Gastrocnemius medialis (tissue), 4 donors: Measurements from ENCODE around the gene CXXC1. TPM values are rescaled to one million over a fixed set of nuclear protein-coding genes. Genes with fewer than 3 reads are reported as not detected.

Source experiments
- ATAC-seq, 2 donors: fragments of 150-250 bp; one replicate each; pipeline ENCODE4 v1.9.1; 2016
- DNase-seq, 2 donors: peaks; one replicate each; pipeline ENCODE4 v3.0.0-alpha.2; 2019
- H3K27ac ChIP-seq, 4 donors: fragments of 200-600 bp; sonication (generic); 1 replicate in 1 of 4; 2 replicates in 3 of 4; pipeline ENCODE4 v1.5.1; 2016 to 2018; ENCODE audit warnings: mild to moderate bottlenecking in 2 of 4, moderate library complexity in 1 of 4
- H3K27me3 ChIP-seq, 3 donors: fragments of 200-600 bp; sonication (generic) in 2 of 3; 1 replicate in 1 of 3; 2 replicates in 2 of 3; pipeline versions ENCODE4 v1.5.1 to v1.6.0; 2016 to 2019; ENCODE audit warnings: mild to moderate bottlenecking in 1 of 3, moderate library complexity in 1 of 3
- H3K36me3 ChIP-seq, 2 donors: fragments of 200-600 bp; sonication (generic) in 1 of 2; one replicate each; pipeline ENCODE4 v1.5.1; 2017 to 2018
- H3K4me1 ChIP-seq, 2 donors: fragments of 200-600 bp; sonication (generic) in 1 of 2; one replicate each; pipeline ENCODE4 v1.5.1; 2016 to 2017; ENCODE audit warnings: mild to moderate bottlenecking in 2 of 2
- H3K4me3 ChIP-seq, 4 donors: fragments of 200-600 bp; sonication (generic) in 3 of 4; 1 replicate in 1 of 4; 2 replicates in 3 of 4; pipeline ENCODE4 v1.5.1; 2016 to 2019; ENCODE audit warnings: mild to moderate bottlenecking in 2 of 4
- H3K9me3 ChIP-seq, 3 donors: fragments of 200-600 bp; sonication (generic) in 2 of 3; 1 replicate in 1 of 3; 2 replicates in 2 of 3; pipeline ENCODE4 v1.5.1; 2016 to 2019
- POLR2A ChIP-seq, 2 donors: fragments of 450-650 bp; IDR thresholded peaks; one replicate each; pipeline ENCODE4 v1.6.1; 2017; ENCODE audit warnings: antibody characterized with exemption in 2 of 2, mild to moderate bottlenecking in 2 of 2, moderate library complexity in 2 of 2
- in situ Hi-C, 4 donors: fragments of 200-750 bp; cut with MboI; loops; one replicate each; pipeline versions ENCODE4 v1.15.0 to v1.8.0; 2017; ENCODE audit warnings: low sequenced_read_pairs in 4 of 4
- intact Hi-C: fragments of 100-400 bp; cut with DNase I; formaldehyde crosslinking; loops from one replicate; pipeline ENCODE4 v1.15.1; 2023; ENCODE audit warnings: low total_unique reads
- total RNA-seq, 4 donors: library from RNA; depleted of rRNA; stranded (reverse); fragments of >200 nt; gene quantifications; one replicate each; pipeline versions ENCODE4 v1.1.0 to v1.2.3, GENCODE V29; 2016
- TF ChIP-seq, protein P1 (sequence below), 5 experiments: fragments of 450-650 bp in 3 of 5; fragments of 200-600 bp in 2 of 5; sonication (generic) in 2 of 5; IDR thresholded peaks in 4 of 5; conservative IDR thresholded peaks in 1 of 5; 1 replicate in 4 of 5; 2 replicates in 1 of 5; pipeline ENCODE4 v1.5.1; 2016 to 2019; ENCODE audit warnings: antibody characterized with exemption in 5 of 5, mild to moderate bottlenecking in 3 of 5, moderate library complexity in 3 of 5

Gene CXXC1
- total RNA-seq, 4 donors from 2014 or later: 21.1 to 32.0 (median 27.3) TPM

GRCh38 chr18:50272568-50272967 is 14.9 kb downstream of the CXXC1 start:
- no peaks in the 10 kb centered on the region for H3K4me1 ChIP-seq
- peaks cover 0 to 77% of the 10 kb centered on the region in 2 donors for H3K36me3 ChIP-seq
- H3K27ac ChIP-seq: no peak overlapping the region
- intact Hi-C loops (no loop called here), in situ Hi-C loops (loop anchor here in 1 of 4 donors (25.0 kb wide), 1 partner anchor 760 kb away; no protein-coding TSS in a partner anchor)
- H3K9me3 ChIP-seq: no peaks in the 10 kb centered on the region
- ATAC-seq (no peak), DNase-seq (no peak)
- H3K4me3 ChIP-seq: no peak overlapping the region
- no peaks in the 10 kb centered on the region for H3K27me3 ChIP-seq
- TF ChIP-seq, protein P1, sequence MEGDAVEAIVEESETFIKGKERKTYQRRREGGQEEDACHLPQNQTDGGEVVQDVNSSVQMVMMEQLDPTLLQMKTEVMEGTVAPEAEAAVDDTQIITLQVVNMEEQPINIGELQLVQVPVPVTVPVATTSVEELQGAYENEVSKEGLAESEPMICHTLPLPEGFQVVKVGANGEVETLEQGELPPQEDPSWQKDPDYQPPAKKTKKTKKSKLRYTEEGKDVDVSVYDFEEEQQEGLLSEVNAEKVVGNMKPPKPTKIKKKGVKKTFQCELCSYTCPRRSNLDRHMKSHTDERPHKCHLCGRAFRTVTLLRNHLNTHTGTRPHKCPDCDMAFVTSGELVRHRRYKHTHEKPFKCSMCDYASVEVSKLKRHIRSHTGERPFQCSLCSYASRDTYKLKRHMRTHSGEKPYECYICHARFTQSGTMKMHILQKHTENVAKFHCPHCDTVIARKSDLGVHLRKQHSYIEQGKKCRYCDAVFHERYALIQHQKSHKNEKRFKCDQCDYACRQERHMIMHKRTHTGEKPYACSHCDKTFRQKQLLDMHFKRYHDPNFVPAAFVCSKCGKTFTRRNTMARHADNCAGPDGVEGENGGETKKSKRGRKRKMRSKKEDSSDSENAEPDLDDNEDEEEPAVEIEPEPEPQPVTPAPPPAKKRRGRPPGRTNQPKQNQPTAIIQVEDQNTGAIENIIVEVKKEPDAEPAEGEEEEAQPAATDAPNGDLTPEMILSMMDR (IDR thresholded peaks at IDR 0.05 in 4 of 5, conservative IDR thresholded peaks at IDR 0.05 in 1 of 5): no peak
- TF ChIP-seq POLR2A (IDR thresholded peaks at IDR 0.05): no peak

- peak; percentile 35 to 48 for DNase-seq
- peak; percentile 36 to 48 for ATAC-seq
- intact Hi-C loops: loop anchor here (5.0 kb wide), 1 partner anchor 89 kb away; no protein-coding TSS in a partner anchor
- no peaks in the 10 kb centered on the region for H3K27me3 ChIP-seq
- H3K36me3 ChIP-seq: peaks cover 0 to 33% of the 10 kb centered on the region in 2 donors
- peak overlapping the region; percentile 37 to 57 (median 55) for H3K4me3 ChIP-seq
- peaks cover 5 to 9% of the 10 kb centered on the region in 2 donors for H3K4me1 ChIP-seq
- peak overlapping the region; percentile 58 to 73 (median 68) for H3K27ac ChIP-seq
- TF ChIP-seq, protein P1 (IDR thresholded peaks at IDR 0.05 in 4 of 5, conservative IDR thresholded peaks at IDR 0.05 in 1 of 5): peak in 4 of 5 experiments; percentile 25 to 71 (median 62)
- no peak for TF ChIP-seq POLR2A (IDR thresholded peaks at IDR 0.05)
- in situ Hi-C loops: loop anchor here in 3 of 4 donors (10.0 to 25.0 kb wide), 3 partner anchors 87 to 756 kb away; partner anchors contain the start of gene SKA1 (in 1 of the 3)
- H3K9me3 ChIP-seq: no peaks in the 10 kb centered on the region
Measured at GRCh38 chr18:50268022-50268747, 19.3 kb downstream of the CXXC1 start.

GRCh38 chr18:50266248-50266704 is 21.2 kb downstream of the CXXC1 start, which contains the start of gene CFAP53:
CFAP53 (minus strand) TSS chr18:50266495; CDS start chr18:50266404, 91 bp downstream.
- Histone ChIP-seq H3K4me3 (peak within 1 kb of the TSS; percentile 45 to 73 (median 71)), H3K27me3 (no peaks in the 10 kb centered on the region), H3K36me3 (peaks cover 0 to 14% of the 10 kb centered on the region in 2 donors), H3K4me1 (peaks cover 5 to 9% of the 10 kb centered on the region in 2 donors), H3K9me3 (no peaks in the 10 kb centered on the region), H3K27ac (peak within 1 kb of the TSS in 1 of 4 donors; percentile 6)
- DNase-seq (peak; percentile 74 to 78), ATAC-seq (peak; percentile 83 to 92)
- in situ Hi-C loops (loop anchor here in 3 of 4 donors (10.0 to 25.0 kb wide), 3 partner anchors 89 to 754 kb away; partner anchors contain the start of gene SKA1 (in 1 of the 3)), intact Hi-C loops (loop anchor here (1.0 to 5.0 kb wide), 2 partner anchors 42 to 91 kb away; no protein-coding TSS in a partner anchor)
- no peak for TF ChIP-seq POLR2A (IDR thresholded peaks at IDR 0.05)
- TF ChIP-seq, protein P1 (IDR thresholded peaks at IDR 0.05 in 4 of 5, conservative IDR thresholded peaks at IDR 0.05 in 1 of 5): no peak

DNA sequence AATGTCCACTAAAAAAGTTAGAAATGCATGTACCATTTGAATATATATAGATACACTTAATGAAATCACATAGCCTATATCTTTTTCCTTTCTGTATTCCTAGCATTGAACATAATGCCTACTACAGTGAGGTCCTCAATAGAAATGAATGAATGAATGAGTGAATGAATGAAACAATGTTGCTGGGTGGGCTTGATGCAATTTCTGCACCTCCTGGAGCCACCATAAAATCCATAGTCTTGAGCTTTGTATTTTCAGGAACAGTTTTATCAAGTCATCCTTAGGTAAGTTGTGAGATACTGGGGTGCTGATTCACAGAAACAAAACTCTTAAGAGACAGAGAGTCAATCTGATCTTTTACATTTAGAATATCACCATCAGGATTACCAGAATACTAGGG is 24.5 kb downstream of the CXXC1 start:
- H3K4me1 ChIP-seq: peaks cover 5 to 9% of the 10 kb centered on the region in 2 donors
- H3K27ac ChIP-seq: no peak overlapping the region
- intact Hi-C loops: no loop called here
- H3K27me3 ChIP-seq: no peaks in the 10 kb centered on the region
- DNase-seq: no peak
- in situ Hi-C loops: loop anchor here in 3 of 4 donors (10.0 to 25.0 kb wide), 3 partner anchors 92 to 751 kb away; partner anchors contain the start of gene SKA1 (in 1 of the 3)
- no peak for ATAC-seq
- no peak overlapping the region for H3K4me3 ChIP-seq
- H3K9me3 ChIP-seq: no peaks in the 10 kb centered on the region
- no peak for TF ChIP-seq POLR2A (IDR thresholded peaks at IDR 0.05)
- TF ChIP-seq, protein P1 (IDR thresholded peaks at IDR 0.05 in 4 of 5, conservative IDR thresholded peaks at IDR 0.05 in 1 of 5): no peak
- H3K36me3 ChIP-seq: no peaks in the 10 kb centered on the region
